SU-DHL-6 (cell line): Measurements from ENCODE around the gene HSP90AB1.

Experiments
- H2AFZ ChIP-seq: fragments of 200-600 bp; sonication (generic); 2 replicates; pipeline ENCODE4 v1.6.1; 2014; ENCODE audit warnings: low read depth, mild to moderate bottlenecking, moderate library complexity, mixed read lengths, antibody characterized with exemption, low read length; ENCODE audit not compliant: severe bottlenecking
- H3F3A ChIP-seq: fragments of 200-600 bp; shearing (Covaris generic); 2 replicates; pipeline ENCODE4 v1.6.0; 2016; ENCODE audit warnings: antibody characterized with exemption, mild to moderate bottlenecking; ENCODE audit not compliant: insufficient read depth
- H3K27ac ChIP-seq: fragments of 200-600 bp; sonication (generic); 2 replicates; pipeline ENCODE4 v1.5.1; 2016; ENCODE audit warnings: low read depth, mild to moderate bottlenecking, low read length, moderate library complexity, mixed read lengths
- H3K27me3 ChIP-seq: fragments of 200-600 bp; sonication (generic), shearing (Covaris generic); 2 replicates; pipeline ENCODE4 v1.6.0; 2014; ENCODE audit warnings: mild to moderate bottlenecking, low read length
- H3K36me3 ChIP-seq: fragments of 200-600 bp; sonication (generic); 2 replicates; pipeline ENCODE4 v1.6.1; 2014; ENCODE audit warnings: mild to moderate bottlenecking, low read length, mixed read lengths
- H3K4me2 ChIP-seq: fragments of 300-600, 200-600 bp; shearing (Covaris generic), sonication (generic); 2 replicates; pipeline ENCODE4 v1.6.0; 2014; ENCODE audit warnings: low read length, low read depth, mild to moderate bottlenecking; ENCODE audit not compliant: poor library complexity, severe bottlenecking
- H3K4me3 ChIP-seq: fragments of 200-600 bp; sonication (generic); 2 replicates; pipeline ENCODE4 v1.5.1; 2014; ENCODE audit warnings: antibody characterized with exemption, low read length, mild to moderate bottlenecking, mixed read lengths; ENCODE audit not compliant: insufficient read depth, poor library complexity, severe bottlenecking
- H3K79me2 ChIP-seq: fragments of 200-600 bp; sonication (generic); 2 replicates; pipeline ENCODE4 v1.6.1; 2014; ENCODE audit warnings: mild to moderate bottlenecking, low read length, moderate library complexity; ENCODE audit not compliant: insufficient read depth
- H3K9ac ChIP-seq: fragments of 200-600 bp; sonication (generic); 2 replicates; pipeline ENCODE4 v1.7.0; 2014; ENCODE audit warnings: mild to moderate bottlenecking, low read length
- H3K9me2 ChIP-seq: fragments of 200-600 bp; sonication (generic); replicated peaks from 2 replicates; pipeline ENCODE4 v1.6.1; 2014; ENCODE audit warnings: low read length; ENCODE audit not compliant: insufficient read depth
- H3K9me3 ChIP-seq: fragments of 200-600 bp; sonication (generic); 2 replicates; pipeline ENCODE4 v1.6.1; 2014; ENCODE audit warnings: low read length, mixed read lengths; ENCODE audit not compliant: insufficient read depth
- H4K20me1 ChIP-seq: fragments of 200-600 bp; sonication (generic); 2 replicates; pipeline ENCODE4 v1.6.1; 2014; ENCODE audit warnings: low read depth, mild to moderate bottlenecking, antibody characterized with exemption, low read length, moderate library complexity, mixed read lengths
- CTCF ChIP-seq: fragments of 200-600 bp; sonication (generic); IDR thresholded peaks from one replicate; pipeline ENCODE4 v1.5.1; 2017; ENCODE audit warnings: antibody characterized with exemption, mild to moderate bottlenecking, low read length, moderate library complexity; ENCODE audit not compliant: insufficient read depth, poor library complexity, severe bottlenecking
- EZH2phosphoT487 ChIP-seq: fragments of 200-600 bp; sonication (generic), shearing (Covaris generic); conservative IDR thresholded peaks from 2 replicates; pipeline ENCODE4 v1.6.1; 2018; ENCODE audit warnings: mild to moderate bottlenecking, antibody characterized with exemption, low read length, moderate library complexity, mixed read lengths

The HSP90AB1 gene

GRCh38 chr6:44277763-44278162, 30.9 kb downstream of the HSP90AB1 start:
- Histone ChIP-seq H3K4me2 (no peak overlapping the region), H3K4me3 (no peak overlapping the region), H3K79me2 (no peaks in the 10 kb centered on the region), H3K9ac (no peak overlapping the region), H4K20me1 (no peaks in the 10 kb centered on the region), H3K27ac (no peak overlapping the region), H2AFZ (no peak overlapping the region), H3F3A (no peaks in the 10 kb centered on the region), H3K9me3 (no peaks in the 10 kb centered on the region), H3K36me3 (no peaks in the 10 kb centered on the region), H3K9me2 (no peaks in the 10 kb centered on the region), H3K27me3 (no peaks in the 10 kb centered on the region)
- TF ChIP-seq EZH2phosphoT487 (no peak), CTCF (no peak)

- Histone ChIP-seq H3K9me3 (no peaks in the 10 kb centered on the region), H2AFZ (no peak overlapping the region), H3K79me2 (no peaks in the 10 kb centered on the region), H3K27me3 (no peaks in the 10 kb centered on the region), H3K27ac (no peak overlapping the region), H3K9me2 (no peaks in the 10 kb centered on the region), H3K4me2 (no peak overlapping the region), H4K20me1 (no peaks in the 10 kb centered on the region), H3F3A (no peaks in the 10 kb centered on the region), H3K9ac (no peak overlapping the region), H3K36me3 (no peaks in the 10 kb centered on the region), H3K4me3 (no peak overlapping the region)
- TF ChIP-seq CTCF (no peak), EZH2phosphoT487 (no peak)
Observed at GRCh38 chr6:44278315-44278714, 31.4 kb downstream of the HSP90AB1 start.

GRCh38 chr6:44278774-44279697, 32.1 kb downstream of the HSP90AB1 start:
- TF ChIP-seq CTCF (no peak), EZH2phosphoT487 (no peak)
- H3K9me2 ChIP-seq, result no peaks in the 10 kb centered on the region
- H3K27me3 ChIP-seq, result no peaks in the 10 kb centered on the region

More at GRCh38 chr6:44278774-44279697, 32.1 kb downstream of the HSP90AB1 start:
- H4K20me1 ChIP-seq, result no peaks in the 10 kb centered on the region
- H2AFZ ChIP-seq, result no peak overlapping the region
- no peaks in the 10 kb centered on the region for H3K36me3 ChIP-seq
- no peak overlapping the region for H3K4me2 ChIP-seq
- H3F3A ChIP-seq, result no peaks in the 10 kb centered on the region
- no peaks in the 10 kb centered on the region for H3K79me2 ChIP-seq
- no peak overlapping the region for H3K9ac ChIP-seq
- no peak overlapping the region for H3K27ac ChIP-seq
- H3K4me3 ChIP-seq, result no peak overlapping the region
- no peaks in the 10 kb centered on the region for H3K9me3 ChIP-seq
